Ishikawa (cell line): ENCODE measurements around the gene HLA-E.

Source experiments
- CEBPB ChIP-seq: IDR thresholded peaks from 2 replicates; pipeline ENCODE4 v1.6.1; 2012
- CREB1 ChIP-seq: IDR thresholded peaks from 2 replicates; pipeline ENCODE4 v1.6.1; 2012; ENCODE audit warnings: low read depth
- EGR1 ChIP-seq: IDR thresholded peaks from 2 replicates; pipeline ENCODE4 v1.6.1; 2012
- EP300 ChIP-seq: IDR thresholded peaks from 2 replicates; pipeline ENCODE4 v1.6.1; 2012; ENCODE audit warnings: borderline replicate concordance
- FOXM1 ChIP-seq: IDR thresholded peaks from 2 replicates; pipeline ENCODE4 v1.6.1; 2012; ENCODE audit warnings: low read depth, borderline replicate concordance
- NFIC ChIP-seq: IDR thresholded peaks from 2 replicates; pipeline ENCODE4 v1.6.1; 2012
- RAD21 ChIP-seq: IDR thresholded peaks from 2 replicates; pipeline ENCODE4 v1.6.1; 2012; ENCODE audit warnings: low read depth
- TAF1 ChIP-seq: IDR thresholded peaks from 2 replicates; pipeline ENCODE4 v1.6.1; 2012; ENCODE audit warnings: low read depth, mild to moderate bottlenecking
- TCF12 ChIP-seq: IDR thresholded peaks from 2 replicates; pipeline ENCODE4 v1.6.1; 2012; ENCODE audit warnings: low read depth
- TEAD4 ChIP-seq: IDR thresholded peaks from 2 replicates; pipeline ENCODE4 v1.6.1; 2012
- YY1 ChIP-seq: IDR thresholded peaks from 2 replicates; pipeline ENCODE4 v1.6.1; 2012; ENCODE audit warnings: low read depth
- ZBTB7A ChIP-seq: IDR thresholded peaks from 2 replicates; pipeline ENCODE4 v1.6.1; 2012; ENCODE audit warnings: low read depth
- TF ChIP-seq, protein P1 (sequence below): IDR thresholded peaks from 2 replicates; pipeline ENCODE4 v1.6.1; 2012
- TF ChIP-seq, protein P2 (sequence below): IDR thresholded peaks from 2 replicates; pipeline ENCODE4 v1.6.1; 2012
- TF ChIP-seq, protein P3 (sequence below): IDR thresholded peaks from 2 replicates; pipeline ENCODE4 v1.6.1; 2012; ENCODE audit warnings: low read depth, mild to moderate bottlenecking

HLA-E gene

DNA sequence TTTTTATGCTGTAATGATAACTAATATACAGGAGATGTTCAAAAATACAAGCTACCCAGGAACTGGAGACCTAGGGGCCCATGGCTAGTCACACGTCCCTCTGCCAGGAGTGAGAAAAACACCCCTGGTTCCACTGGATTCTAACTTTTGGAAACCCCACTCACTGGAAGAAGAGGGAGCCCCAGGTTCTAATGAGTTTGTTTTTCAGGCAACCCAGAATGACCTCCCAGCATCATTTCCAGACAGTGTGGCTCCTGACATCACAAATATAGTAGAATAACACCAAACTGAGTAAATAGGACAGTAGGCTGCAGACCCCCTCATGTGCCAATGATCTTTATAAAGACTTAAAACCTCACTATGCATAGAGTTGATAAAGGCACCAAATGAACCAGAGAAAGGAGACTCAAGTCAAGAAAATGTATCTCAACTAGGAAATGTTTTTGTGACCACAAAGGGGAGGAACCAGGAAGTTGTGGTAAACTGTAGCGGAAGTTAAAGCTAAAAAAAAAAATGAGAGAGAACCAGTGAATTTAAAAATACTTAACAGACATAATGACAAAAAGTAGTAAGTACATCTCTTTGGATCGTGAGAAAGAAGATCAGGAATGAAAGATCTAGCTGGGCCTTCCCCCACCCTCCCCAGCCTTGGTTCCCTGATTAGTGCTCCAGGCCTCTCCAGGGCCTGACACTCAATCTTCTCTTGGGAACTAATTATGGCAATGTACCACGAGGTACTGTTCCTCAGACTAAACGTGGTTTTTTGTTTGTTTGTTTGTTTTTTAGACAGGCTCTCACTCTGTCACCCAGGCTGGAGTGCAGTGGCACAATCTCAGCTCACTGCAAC, 19.8 kb downstream of the HLA-E start:
- TF ChIP-seq RAD21 (no peak), NFIC (no peak), CEBPB (no peak), TEAD4 (no peak), CREB1 (no peak), YY1 (no peak), EGR1 (no peak), FOXM1 (no peak), ZBTB7A (no peak), TAF1 (no peak)
- TF ChIP-seq, protein P1, sequence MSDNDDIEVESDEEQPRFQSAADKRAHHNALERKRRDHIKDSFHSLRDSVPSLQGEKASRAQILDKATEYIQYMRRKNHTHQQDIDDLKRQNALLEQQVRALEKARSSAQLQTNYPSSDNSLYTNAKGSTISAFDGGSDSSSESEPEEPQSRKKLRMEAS, result no peak

DNA sequence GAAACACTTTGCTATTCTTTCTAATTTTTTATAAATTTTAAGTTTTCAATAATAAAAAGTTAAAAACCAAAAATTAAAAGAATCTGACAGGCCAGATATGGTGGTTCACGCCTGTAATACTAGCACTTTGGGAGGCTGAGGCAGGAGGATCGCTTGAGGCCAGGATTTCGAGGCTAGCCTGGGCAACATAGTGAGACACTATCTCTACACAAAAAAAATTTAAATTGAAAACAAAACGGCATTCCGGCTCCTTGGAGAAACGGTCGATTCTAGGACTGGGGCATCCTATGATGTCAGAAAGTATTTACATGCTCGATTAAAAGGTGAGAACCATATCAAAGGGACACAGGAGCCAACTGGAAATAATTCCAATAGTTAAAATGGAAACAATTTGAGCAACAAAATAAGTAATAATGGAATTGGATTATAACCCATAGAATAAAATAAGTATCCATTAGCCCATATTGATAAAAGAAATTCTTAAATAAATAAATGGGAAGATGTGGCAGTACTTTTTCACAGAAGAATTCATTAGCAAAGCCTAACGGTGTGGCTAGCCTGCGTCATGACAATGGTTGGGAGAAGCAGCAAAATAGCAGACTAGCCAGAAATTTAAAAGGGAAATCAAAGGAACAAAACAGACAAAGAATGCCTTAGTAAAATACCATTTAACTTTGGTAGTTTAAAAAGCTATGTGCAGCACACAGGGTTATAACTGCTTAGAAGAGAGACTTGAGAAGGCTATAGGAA, 21.3 kb downstream of the HLA-E start:
- TF ChIP-seq, protein P1, result no peak
- TF ChIP-seq TCF12, result no peak
- TF ChIP-seq, protein P2, sequence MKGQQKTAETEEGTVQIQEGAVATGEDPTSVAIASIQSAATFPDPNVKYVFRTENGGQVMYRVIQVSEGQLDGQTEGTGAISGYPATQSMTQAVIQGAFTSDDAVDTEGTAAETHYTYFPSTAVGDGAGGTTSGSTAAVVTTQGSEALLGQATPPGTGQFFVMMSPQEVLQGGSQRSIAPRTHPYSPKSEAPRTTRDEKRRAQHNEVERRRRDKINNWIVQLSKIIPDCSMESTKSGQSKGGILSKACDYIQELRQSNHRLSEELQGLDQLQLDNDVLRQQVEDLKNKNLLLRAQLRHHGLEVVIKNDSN, result no peak
- no peak for TF ChIP-seq TEAD4
- TF ChIP-seq YY1, result no peak
- no peak for TF ChIP-seq EGR1
- no peak for TF ChIP-seq CEBPB
- no peak for TF ChIP-seq RAD21
- TF ChIP-seq, protein P3, sequence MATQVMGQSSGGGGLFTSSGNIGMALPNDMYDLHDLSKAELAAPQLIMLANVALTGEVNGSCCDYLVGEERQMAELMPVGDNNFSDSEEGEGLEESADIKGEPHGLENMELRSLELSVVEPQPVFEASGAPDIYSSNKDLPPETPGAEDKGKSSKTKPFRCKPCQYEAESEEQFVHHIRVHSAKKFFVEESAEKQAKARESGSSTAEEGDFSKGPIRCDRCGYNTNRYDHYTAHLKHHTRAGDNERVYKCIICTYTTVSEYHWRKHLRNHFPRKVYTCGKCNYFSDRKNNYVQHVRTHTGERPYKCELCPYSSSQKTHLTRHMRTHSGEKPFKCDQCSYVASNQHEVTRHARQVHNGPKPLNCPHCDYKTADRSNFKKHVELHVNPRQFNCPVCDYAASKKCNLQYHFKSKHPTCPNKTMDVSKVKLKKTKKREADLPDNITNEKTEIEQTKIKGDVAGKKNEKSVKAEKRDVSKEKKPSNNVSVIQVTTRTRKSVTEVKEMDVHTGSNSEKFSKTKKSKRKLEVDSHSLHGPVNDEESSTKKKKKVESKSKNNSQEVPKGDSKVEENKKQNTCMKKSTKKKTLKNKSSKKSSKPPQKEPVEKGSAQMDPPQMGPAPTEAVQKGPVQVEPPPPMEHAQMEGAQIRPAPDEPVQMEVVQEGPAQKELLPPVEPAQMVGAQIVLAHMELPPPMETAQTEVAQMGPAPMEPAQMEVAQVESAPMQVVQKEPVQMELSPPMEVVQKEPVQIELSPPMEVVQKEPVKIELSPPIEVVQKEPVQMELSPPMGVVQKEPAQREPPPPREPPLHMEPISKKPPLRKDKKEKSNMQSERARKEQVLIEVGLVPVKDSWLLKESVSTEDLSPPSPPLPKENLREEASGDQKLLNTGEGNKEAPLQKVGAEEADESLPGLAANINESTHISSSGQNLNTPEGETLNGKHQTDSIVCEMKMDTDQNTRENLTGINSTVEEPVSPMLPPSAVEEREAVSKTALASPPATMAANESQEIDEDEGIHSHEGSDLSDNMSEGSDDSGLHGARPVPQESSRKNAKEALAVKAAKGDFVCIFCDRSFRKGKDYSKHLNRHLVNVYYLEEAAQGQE, result no peak

DNA sequence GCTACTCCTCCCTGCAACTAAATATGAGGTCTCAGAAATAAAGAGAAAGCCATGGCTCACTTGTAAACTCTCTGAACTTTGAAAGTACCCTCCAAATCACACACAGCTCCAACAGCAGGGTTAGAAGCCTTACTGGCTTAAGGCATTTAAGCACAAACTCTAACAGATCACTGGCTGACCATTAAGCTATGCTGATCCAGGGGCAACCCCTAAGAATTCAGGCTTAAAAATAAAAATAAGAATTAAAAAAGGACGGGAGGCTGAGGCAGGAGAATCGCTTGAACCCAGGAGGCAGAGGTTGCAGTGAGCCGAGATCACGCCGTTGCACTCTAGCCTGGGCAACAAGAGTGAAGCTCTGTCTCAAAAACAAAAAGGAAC, 21.8 kb downstream of the HLA-E start:
- no peak for TF ChIP-seq TEAD4
- TF ChIP-seq TCF12, result no peak
- no peak for TF ChIP-seq CEBPB

DNA sequence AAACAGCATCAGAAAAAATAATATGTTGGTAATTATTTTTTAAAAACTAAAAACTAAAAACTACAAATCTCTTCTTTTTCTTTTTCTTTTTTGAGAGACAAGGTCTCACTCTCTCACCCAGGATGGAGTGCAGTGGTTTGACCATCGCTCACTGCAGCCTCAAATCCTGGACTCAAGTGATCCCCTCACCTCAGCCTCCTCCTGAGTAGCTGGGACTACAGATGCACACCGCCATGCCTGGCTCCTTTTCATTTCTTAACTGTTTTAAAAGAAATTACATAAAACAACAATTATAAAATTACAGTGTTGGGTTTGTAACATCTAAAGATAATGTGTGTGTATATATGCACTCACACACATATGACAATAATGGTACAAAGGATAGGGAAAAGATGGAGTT, 24.1 kb downstream of the HLA-E start:
- TF ChIP-seq, protein P2, result no peak
- TF ChIP-seq EGR1 (no peak), TEAD4 (no peak), CEBPB (no peak), TAF1 (no peak), FOXM1 (no peak), EP300 (no peak), NFIC (no peak), YY1 (no peak), ZBTB7A (no peak), TCF12 (no peak), CREB1 (no peak)
- TF ChIP-seq, protein P1, result no peak

DNA sequence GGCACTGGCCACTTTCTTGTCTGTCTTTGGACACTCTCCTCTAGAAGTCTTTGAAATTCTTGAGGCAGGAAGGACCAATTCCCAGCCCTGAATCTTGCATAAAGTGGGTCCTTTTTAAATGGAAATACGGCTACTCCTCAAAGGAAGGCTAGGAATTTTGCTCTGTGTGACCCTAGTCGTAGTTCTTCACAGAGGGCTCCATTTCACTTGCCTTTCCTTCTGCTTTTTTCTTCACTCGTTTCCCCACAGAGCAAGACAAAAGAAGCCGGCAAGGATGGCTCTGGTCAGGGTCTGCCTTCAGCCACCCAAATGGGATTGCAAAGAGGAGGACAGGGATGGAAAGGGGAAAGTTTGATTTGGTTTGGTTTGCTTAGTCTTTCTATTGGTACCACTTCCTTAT, 25.8 kb downstream of the HLA-E start:
- no peak for TF ChIP-seq ZBTB7A
- no peak for TF ChIP-seq EGR1
- TF ChIP-seq TCF12, result no peak
- TF ChIP-seq, protein P3, result no peak
- no peak for TF ChIP-seq CEBPB
- no peak for TF ChIP-seq FOXM1
- TF ChIP-seq TAF1, result no peak
- TF ChIP-seq YY1, result no peak
- TF ChIP-seq, protein P1, result no peak
- TF ChIP-seq TEAD4, result no peak
- TF ChIP-seq, protein P2, result no peak
- TF ChIP-seq RAD21, result no peak
- no peak for TF ChIP-seq CREB1
- TF ChIP-seq NFIC, result no peak
